Mucosa of stomach (tissue), 1 donor: ENCODE measurements around the gene ANKRD1.
"Not testable (repeated sequence)": the region's sequence is repeated elsewhere in the genome, so short reads cannot be mapped to it uniquely, and the experiment has no call there.

ENCODE experiments used
- H3K27me3 ChIP-seq: one replicate; pipeline ENCODE4 v1.7.0; 2013; ENCODE audit warnings: mild to moderate bottlenecking, low read length; ENCODE audit not compliant: control insufficient read depth, insufficient read depth
- H3K36me3 ChIP-seq: one replicate; pipeline ENCODE4 v1.7.0; 2013; ENCODE audit warnings: low read length; ENCODE audit not compliant: control insufficient read depth, insufficient read depth
- H3K4me1 ChIP-seq: one replicate; pipeline ENCODE4 v1.7.0; 2013; ENCODE audit warnings: mild to moderate bottlenecking, low read length; ENCODE audit not compliant: control insufficient read depth, insufficient read depth
- H3K4me3 ChIP-seq: one replicate; pipeline ENCODE4 v1.7.0; 2013; ENCODE audit warnings: low read length
- H3K9ac ChIP-seq: one replicate; pipeline ENCODE4 v1.7.0; 2013; ENCODE audit warnings: mild to moderate bottlenecking, low read length, moderate library complexity
- H3K9me3 ChIP-seq: one replicate; pipeline ENCODE4 v1.7.0; 2013; ENCODE audit warnings: mild to moderate bottlenecking, low read length, moderate library complexity; ENCODE audit not compliant: control insufficient read depth
- donor health status: Pancreatic carcinoma.

The ANKRD1 gene

DNA sequence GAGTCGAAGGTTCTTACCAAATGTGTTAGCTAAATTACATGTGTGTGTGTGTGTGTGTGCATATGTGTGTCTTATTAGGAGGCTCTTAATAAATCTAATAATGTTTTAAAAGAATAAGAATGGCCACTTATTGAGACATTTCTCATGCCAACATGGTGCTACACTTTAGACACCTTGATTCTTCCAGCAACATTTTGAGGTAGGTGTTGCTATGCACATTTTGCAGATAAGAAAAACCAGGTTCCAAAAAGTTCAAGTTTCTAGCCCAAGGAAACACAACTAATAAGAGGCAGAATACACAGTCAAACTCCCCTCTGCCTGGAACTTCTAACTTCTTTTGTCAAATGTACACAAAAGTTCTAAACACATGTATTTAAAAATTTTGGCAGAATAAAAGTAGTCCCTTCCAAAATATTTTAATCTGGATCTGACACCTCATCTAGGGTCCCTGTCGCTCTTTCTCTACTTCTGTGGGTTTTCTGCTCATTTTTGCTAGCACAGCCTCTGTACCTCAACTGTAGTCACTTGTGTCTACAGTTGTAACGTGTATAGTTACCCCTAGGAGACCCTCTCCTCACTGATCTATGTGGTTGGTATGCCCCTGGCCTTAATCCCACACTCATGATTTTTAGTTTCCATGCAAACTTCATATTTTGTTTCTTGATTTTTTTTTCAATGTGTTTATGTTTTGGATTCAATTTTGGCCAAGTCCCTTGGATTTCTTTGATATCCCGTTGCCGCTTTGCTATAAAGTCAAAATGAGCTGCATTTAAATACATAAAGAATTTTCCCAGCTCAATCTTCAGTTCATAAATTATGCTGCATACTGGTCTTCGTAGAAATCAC lies 4.3 kb downstream of the ANKRD1 start:
- Histone ChIP-seq H3K4me3 (no peak overlapping the region), H3K9ac (no peak overlapping the region), H3K36me3 (no peaks in the 10 kb centered on the region), H3K27me3 (no peaks in the 10 kb centered on the region), H3K4me1 (no peaks in the 10 kb centered on the region), H3K9me3 (no peaks in the 10 kb centered on the region)

- Histone ChIP-seq H3K9ac (no peak overlapping the region), H3K4me1 (no peaks in the 10 kb centered on the region), H3K4me3 (no peak overlapping the region), H3K27me3 (no peaks in the 10 kb centered on the region), H3K36me3 (no peaks in the 10 kb centered on the region), H3K9me3 (no peaks in the 10 kb centered on the region)
Observed at GRCh38 chr10:90915766-90916075, 5.2 kb downstream of the ANKRD1 start.

GRCh38 chr10:90914992-90915765 lies 5.7 kb downstream of the ANKRD1 start:
- H3K9ac ChIP-seq: no peak overlapping the region
- no peaks in the 10 kb centered on the region for H3K4me1 ChIP-seq
- H3K9me3 ChIP-seq: no peaks in the 10 kb centered on the region
- H3K27me3 ChIP-seq: no peaks in the 10 kb centered on the region
- H3K36me3 ChIP-seq: no peaks in the 10 kb centered on the region
- H3K4me3 ChIP-seq: no peak overlapping the region

GRCh38 chr10:90913774-90914420 lies 7.0 kb downstream of the ANKRD1 start:
- Histone ChIP-seq H3K4me1 (no peaks in the 10 kb centered on the region), H3K9ac (no peak overlapping the region), H3K27me3 (no peaks in the 10 kb centered on the region), H3K9me3 (no peaks in the 10 kb centered on the region), H3K36me3 (no peaks in the 10 kb centered on the region), H3K4me3 (no peak overlapping the region)

DNA sequence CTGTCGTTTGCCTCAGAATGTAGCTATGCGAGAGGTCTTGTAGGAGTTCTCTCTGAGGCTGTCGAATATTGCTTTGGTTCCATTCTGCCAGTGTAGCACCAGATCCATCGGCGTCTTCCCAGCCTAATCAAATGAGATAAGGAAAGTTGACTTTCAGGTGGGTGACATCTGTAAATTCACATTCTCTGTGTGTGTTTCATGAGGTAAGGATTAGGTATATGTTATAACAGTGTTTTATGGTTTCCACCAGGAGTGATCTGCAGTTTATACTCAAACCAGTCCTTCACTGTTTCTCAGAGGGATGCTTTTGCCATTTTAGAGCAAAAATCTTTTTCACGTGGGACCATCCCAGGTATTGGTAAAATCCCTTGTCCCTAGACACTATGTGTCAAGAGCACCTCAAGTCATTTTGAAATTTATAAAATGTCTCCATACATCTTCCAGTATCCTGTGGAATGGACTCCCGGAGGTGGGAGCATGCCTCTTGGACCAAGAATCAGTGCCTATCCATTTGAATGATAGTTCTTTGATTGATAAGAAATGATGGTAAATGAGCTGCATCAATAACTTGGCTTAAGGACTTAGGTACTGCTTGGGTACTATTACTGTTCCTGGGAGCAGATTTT lies 7.9 kb downstream of the ANKRD1 start:
- Histone ChIP-seq H3K9ac (no peak overlapping the region), H3K4me1 (no peaks in the 10 kb centered on the region), H3K36me3 (no peaks in the 10 kb centered on the region), H3K9me3 (no peaks in the 10 kb centered on the region), H3K4me3 (no peak overlapping the region), H3K27me3 (no peaks in the 10 kb centered on the region)

DNA sequence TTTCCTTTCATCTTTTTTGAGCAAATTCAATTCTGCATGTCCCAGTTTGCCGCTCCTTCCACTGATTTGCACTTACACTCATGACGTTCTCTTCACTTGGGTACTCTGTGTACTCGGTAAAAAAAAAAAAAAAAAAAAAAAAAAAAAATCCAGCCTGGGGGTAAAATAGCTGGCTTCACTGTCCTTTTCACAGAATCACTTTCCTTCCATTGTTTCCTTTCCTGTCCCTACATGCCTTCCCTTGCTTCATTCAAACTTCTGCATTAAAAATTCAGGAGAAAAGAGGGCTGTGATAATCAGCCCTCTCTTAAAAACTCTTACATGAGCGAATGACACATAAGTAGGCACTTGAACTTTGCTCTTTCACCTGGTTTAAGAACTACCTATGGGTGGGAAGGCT lies 8.7 kb downstream of the ANKRD1 start:
- Histone ChIP-seq H3K27me3 (no peaks in the 10 kb centered on the region), H3K9me3 (no peaks in the 10 kb centered on the region), H3K4me1 (no peaks in the 10 kb centered on the region), H3K9ac (no peak overlapping the region), H3K36me3 (no peaks in the 10 kb centered on the region), H3K4me3 (no peak overlapping the region)

- Histone ChIP-seq H3K4me1 (no peaks in the 10 kb centered on the region), H3K9ac (no peak overlapping the region), H3K9me3 (no peaks in the 10 kb centered on the region), H3K27me3 (no peaks in the 10 kb centered on the region), H3K36me3 (no peaks in the 10 kb centered on the region), H3K4me3 (no peak overlapping the region)
Observed at GRCh38 chr10:90911133-90912051, 9.5 kb downstream of the ANKRD1 start.

DNA sequence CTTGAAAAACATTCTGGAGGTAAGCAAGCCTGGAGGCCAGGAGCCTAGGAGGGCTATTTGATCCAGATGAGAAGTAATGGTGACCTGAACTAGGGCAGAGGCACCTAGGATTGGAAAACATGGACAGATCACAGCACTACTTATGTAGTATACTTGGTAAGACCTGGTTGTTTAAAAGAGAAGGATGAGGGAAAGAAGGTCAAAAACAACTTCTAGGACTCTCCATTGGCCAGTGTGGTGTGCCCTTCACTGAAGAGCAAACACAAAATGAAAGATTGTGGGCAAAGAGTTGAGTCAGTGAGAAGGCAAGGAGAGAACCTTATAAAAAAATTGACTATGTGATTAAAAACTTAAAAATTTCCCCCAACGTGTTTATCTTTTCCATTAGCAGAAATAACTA lies 14.3 kb downstream of the ANKRD1 start:
- H3K36me3 ChIP-seq: no peaks in the 10 kb centered on the region
- no peaks in the 10 kb centered on the region for H3K27me3 ChIP-seq
- H3K4me1 ChIP-seq: no peaks in the 10 kb centered on the region
- H3K4me3 ChIP-seq: no peak overlapping the region
- no peaks in the 10 kb centered on the region for H3K9me3 ChIP-seq
- no peak overlapping the region for H3K9ac ChIP-seq

GRCh38 chr10:90905925-90906324 lies 15.0 kb downstream of the ANKRD1 start:
- Histone ChIP-seq H3K9ac (no peak overlapping the region), H3K9me3 (no peaks in the 10 kb centered on the region), H3K4me3 (no peak overlapping the region), H3K36me3 (no peaks in the 10 kb centered on the region), H3K4me1 (no peaks in the 10 kb centered on the region), H3K27me3 (no peaks in the 10 kb centered on the region)

GRCh38 chr10:90896916-90897315 lies 24.0 kb downstream of the ANKRD1 start:
- not testable (repeated sequence) for H3K27me3 ChIP-seq, H3K9me3 ChIP-seq, H3K4me3 ChIP-seq, H3K9ac ChIP-seq, H3K36me3 ChIP-seq, H3K4me1 ChIP-seq

DNA sequence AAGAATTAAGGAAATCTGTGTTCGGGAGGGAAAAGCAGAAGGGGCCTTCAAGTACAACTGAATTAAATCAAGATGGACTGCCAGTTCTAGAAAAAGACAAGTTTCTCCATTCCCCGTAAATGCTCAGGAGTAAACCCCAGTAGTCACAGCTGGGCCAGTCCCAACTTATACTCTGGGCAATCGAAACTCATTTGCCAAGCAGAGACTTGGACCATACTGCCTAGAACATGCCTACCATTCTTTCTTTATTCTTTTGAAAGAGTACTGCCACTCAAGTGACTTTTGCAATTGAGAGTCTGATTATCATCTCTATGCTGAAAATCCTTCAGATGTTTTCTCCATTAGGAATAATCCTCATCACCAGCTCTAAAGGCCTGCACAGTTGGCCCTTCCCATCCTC lies 27.7 kb downstream of the ANKRD1 start:
- Histone ChIP-seq H3K4me3 (no peak overlapping the region), H3K4me1 (peaks cover 4% of the 10 kb centered on the region), H3K9ac (no peak overlapping the region), H3K36me3 (no peaks in the 10 kb centered on the region), H3K27me3 (no peaks in the 10 kb centered on the region), H3K9me3 (no peaks in the 10 kb centered on the region)
